Activated T-cell treated with anti-CD3 and anti-CD28 coated beads for 24 hours (primary cell): Measurements from ENCODE around the gene MAGI2.

Experiments
- DNase-seq: peaks from one replicate; pipeline ENCODE4 v3.0.0-alpha.2; 2020; ENCODE audit warnings: low read depth

MAGI2 gene

DNA sequence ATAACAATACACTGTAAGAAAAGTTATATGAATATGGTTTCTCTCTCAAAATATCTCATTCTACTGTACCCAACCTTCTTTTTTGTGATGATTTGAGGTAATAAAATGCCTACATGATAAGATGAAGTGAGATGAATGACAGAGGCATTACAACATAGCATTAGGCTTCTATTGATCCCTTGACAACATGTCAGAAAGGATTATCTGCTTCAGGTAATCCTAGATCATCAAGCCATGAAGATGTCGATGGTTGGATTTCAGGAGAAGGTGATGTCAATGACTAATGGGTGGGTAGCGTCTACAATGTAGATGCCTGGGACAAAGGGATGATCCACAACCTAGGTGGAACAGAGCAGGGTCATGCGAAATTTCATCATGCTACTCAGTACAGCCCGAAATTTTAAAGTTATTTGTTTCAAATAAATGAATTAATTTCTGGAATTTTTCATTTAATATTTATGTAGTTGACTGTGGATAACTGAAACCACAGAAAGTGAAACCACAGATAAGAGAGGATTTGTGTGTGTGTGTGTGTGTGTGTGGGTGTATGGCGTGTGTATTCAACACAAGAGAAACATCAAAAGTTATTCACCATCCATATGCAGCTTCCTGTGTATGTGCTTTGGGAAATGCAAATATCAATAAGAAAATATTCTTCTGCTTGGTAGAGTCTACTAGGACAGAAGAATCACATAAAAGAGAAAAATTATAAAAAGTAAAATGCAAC lies 77.0 kb downstream of the MAGI2 start:
- no peak for DNase-seq

DNA sequence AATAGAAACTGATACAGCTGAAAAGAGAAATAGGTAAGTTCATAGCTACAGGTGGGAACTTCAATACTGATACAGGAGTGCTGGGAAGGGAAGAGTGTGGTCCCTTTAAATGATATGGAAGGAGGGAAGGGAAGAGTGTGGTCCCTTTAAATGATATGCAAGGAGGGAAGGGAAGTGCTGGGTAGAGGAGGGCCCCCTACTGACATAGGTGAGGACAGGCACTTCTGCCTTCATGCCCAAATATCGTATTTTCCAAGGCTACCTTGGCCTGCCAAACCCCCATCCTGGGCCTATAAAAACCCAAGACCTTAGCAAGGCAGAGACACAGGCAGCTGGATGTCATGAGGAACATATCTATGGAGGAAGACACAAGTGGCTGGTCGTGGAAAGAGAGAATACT lies 92.3 kb downstream of the MAGI2 start:
- DNase-seq: no peak

DNA sequence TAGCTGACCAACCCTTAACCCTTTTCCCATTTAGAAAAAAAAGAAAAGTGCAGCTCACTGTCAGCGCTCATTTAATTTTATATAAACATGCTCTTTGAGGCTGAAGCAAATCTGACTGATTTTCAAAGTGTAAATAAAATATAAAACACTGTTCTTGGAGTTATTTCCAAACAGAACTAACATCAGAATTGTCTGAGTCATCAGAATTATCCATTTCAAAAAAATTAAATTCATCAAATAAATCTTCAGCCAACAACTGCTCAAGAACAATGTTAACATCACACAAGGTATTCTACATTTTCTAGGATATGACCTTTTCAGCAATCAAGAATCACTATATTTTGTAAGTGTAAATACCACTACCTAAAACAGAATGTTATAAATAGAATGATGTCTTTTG lies 93.6 kb downstream of the MAGI2 start:
- no peak for DNase-seq

DNA sequence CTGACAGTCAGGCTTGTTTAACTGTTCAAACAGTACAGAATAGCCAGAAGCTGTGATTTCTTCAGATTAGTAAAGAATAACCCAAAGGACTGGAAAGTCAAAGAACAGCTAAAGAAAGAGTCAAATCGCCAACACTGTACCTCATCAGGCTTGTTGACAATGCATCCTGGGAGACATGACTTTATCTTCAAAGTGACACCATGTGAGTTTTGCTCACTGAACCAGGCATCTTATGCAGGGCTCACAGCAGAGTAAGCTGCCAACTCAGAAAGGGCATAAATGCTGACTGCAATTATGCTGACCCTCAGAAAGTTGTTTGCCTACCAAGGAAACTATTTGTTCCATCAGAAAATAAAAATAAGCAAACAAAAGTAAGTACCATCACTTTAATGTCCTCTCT lies 96.4 kb downstream of the MAGI2 start:
- DNase-seq: no peak

DNA sequence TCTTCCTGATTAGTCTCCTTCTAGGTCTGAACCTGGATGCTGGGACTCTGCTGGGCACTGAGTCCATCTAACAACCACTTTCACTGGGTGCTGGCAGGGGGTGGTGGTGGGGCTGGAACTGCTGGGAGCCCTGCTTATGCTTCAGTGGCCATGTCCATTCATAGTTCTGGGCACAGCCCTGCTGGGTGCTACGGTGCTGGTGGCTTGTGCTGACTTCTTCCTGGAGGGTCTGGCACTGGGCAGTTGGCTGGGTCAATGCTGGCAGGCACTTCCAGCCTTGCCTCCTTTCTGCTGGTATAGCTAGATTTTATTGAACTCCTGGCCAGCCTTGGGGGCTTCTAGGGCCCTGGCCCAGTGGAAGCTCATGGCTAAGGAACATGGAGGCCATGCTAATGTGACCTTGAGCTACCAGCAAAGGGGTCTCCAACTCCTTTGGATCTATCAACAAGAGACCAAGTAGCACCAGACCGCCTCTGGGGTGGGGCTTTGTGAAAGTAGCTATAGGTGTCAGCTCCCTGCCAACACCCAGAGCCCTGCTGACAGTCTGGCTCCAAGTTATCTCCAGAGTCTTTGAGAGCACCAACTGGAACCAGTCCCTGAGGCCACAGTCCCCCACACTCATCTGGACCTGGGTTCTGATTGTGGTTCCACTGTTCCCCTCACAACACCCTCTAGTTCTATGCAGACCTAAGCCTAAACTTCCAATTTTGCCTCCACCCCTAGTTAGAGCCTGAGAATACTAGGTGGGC lies 99.6 kb downstream of the MAGI2 start:
- no peak for DNase-seq

DNA sequence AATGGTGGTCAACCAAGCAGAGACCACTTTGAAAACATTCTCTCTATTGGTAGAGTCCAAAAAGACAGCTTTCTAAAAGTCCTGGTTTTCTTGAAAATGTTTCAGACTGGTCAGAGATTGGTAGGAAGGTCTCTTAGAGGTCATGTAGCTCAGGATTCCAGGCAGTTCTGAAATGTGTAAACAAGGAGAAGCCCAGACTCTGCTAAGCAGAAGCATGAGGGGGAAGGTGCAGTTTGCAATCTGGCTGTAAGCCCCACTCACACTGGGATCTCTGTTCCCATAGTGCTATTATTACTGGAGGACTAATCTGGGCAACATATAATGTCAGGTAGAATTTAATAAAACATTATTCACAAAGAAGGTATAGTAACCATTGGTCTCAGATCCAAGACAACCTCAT lies 101.1 kb downstream of the MAGI2 start:
- DNase-seq: no peak

- no peak for DNase-seq
Measured at GRCh38 chr7:79347351-79347750, 106.1 kb downstream of the MAGI2 start.

DNA sequence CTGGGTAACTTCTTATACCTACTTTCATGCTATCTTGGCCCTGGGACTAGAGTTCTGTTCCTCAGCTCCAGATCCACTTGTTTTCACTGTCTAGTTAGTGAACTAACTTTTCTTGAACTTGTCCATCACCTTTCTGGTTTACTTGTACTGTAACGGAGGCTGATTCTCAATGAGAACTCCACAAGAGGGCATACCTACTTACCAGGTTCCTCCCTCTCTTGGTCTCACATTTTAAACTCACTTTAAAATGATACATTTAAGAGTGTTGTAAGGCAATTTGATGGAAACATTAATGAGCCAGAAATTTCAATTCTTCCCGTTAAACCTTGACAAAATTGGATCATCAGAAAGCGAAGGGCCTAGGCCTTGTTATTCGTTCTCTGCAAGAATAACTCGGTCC lies 111.6 kb downstream of the MAGI2 start:
- no peak for DNase-seq

DNA sequence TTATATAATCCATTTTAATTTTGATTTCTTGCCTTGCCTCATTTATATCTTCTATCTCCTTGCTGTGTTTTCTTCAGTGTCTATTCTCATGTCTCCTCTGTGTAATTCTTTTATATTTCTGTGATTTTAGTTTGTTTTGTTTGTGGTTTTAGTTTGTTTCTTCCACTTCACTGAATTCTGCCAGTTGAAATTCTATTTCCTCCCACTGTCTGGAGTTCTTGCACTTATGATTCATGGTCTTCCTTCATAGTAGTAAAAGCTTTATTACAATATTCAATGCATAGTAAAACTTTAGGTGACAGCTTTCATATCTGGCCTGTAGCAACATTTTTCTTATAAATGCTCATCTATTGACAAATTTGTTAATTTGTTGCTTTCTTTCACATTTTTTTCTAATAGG lies 113.3 kb downstream of the MAGI2 start:
- no peak for DNase-seq

GRCh38 chr7:79339208-79339925 lies 114.1 kb downstream of the MAGI2 start:
- DNase-seq: no peak

- no peak for DNase-seq
Measured at GRCh38 chr7:79337717-79338116, 115.8 kb downstream of the MAGI2 start.

GRCh38 chr7:79334841-79335240 lies 118.6 kb downstream of the MAGI2 start:
- DNase-seq: no peak

DNA sequence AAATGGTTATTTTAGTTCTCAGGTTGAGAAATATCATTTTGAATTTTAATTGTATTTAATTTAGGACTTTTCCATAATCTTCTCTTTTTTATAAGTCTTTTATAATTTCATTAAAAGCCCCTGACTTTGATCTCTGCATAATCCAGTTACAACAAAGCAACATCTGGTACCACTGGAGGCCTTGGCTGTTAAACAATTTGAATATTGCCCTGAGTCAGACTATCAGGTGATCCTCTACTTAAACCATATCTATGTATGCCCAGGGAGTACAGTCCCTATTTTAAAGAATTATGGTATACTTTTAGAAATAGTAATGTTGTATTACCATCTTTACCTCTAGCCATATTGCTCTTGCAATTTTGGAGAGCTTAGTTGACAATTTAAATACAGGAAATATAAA lies 119.1 kb downstream of the MAGI2 start:
- no peak for DNase-seq

DNA sequence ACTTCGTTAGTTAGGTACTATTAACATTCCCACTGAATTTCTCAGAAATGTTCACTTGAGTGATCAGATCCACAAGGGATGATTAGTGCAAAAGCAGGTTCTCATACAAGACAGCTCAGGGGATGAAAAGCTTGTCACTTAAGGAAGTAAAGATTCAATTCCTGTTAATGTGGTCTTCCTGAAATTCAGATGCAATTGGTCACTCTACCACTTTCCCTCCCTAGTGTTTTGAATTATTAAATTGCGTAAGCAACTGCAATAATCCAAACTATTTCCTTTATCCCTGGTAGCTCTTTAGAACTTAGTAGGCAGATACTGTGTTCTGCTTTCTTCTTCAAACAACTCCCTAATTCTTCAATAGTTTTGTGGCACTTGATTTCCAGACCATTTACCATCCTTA lies 121.4 kb downstream of the MAGI2 start:
- no peak for DNase-seq

DNA sequence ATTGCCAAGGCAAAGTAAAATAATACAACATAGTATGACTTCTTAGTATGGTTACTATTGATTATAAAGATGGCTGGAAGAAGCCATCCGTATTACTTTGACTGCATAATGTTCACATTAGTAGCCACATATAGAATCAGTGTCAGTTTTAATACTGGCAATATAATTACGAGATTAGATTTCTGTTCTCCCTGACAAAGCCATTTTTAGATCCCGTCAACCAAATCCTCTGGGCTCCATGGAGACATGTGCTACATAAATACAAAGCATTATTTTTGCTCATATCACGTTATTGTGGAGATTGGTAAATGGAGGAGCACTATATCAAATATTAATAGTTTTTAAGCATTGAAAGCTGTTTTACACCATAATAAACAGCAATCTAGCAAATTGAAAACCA lies 124.0 kb downstream of the MAGI2 start:
- no peak for DNase-seq

DNA sequence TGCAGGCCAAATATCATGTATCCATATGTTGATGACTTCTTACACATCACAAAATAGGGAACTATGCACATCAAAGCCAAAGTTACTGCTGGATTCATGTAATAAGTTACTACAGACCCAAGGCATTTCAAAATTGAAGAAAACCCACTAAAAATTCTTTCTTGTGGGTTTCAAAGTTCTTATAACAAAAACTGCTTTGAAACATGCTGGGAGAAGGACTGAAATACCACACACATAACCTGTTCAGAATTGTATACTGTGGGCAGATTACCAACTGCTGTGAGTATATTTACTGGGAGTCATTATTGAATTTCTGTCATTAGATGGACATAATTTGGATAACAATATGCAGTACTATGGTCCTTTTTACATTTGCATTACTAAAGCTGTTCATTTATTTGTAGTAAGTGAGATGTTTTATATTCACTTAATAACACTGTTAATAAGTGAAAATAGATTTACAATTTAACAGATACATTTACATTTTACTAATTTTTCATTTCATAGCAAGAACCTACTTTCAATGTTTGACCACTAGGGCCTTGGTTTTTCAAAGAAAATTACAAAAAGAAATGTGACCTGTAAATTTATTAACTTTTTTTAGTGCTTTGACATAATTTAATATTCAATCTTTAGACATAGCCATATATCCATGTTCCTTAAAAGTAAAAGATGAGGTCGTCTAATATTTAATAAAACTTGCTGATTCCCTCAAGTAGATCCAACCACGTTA lies 132.6 kb downstream of the MAGI2 start:
- DNase-seq: no peak

DNA sequence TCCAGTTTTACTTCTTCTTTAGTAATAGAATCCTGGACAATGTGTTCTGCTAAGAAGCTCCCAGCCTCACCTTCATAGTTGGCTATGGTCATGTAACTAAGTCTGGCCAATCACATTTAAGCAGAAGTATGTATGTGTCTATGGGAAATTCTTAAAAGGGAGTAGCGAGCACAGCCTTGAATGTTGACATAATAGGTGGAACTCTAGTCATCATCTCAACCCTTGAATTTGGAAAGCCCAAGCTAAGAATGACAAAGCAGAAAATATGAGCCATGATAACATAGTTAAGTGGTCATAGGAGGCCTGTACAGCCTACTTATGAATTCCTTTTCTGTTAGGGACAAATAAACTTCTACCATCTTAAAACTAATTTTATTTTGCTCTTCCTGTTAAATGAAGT lies 134.1 kb downstream of the MAGI2 start:
- no peak for DNase-seq

- no peak for DNase-seq
Measured at GRCh38 chr7:79317728-79318127, 135.7 kb downstream of the MAGI2 start.

- DNase-seq: no peak
Measured at GRCh38 chr7:79312022-79312421, 141.4 kb downstream of the MAGI2 start.

DNA sequence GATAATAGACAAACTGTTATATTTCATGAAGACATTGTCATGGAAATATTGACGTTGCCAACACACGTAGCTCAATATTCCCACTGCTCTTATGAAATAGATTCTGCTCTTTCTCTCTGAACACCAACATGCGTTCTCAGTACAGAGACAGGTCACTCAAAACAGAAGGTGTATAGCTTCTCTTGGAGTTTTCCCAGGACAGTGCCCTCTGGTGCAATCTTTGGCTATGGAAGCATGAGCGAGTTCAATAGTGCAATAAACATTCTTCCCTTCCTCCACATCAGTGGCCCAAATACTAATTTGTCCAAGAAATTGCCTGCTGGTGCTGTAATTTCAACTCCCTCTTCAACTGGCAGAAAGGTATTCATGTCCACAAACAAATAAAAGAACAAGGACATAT lies 145.3 kb downstream of the MAGI2 start:
- no peak for DNase-seq

- DNase-seq: no peak
Measured at GRCh38 chr7:79307376-79307775, 146.1 kb downstream of the MAGI2 start.

GRCh38 chr7:79304711-79305110 lies 148.8 kb downstream of the MAGI2 start:
- no peak for DNase-seq

DNA sequence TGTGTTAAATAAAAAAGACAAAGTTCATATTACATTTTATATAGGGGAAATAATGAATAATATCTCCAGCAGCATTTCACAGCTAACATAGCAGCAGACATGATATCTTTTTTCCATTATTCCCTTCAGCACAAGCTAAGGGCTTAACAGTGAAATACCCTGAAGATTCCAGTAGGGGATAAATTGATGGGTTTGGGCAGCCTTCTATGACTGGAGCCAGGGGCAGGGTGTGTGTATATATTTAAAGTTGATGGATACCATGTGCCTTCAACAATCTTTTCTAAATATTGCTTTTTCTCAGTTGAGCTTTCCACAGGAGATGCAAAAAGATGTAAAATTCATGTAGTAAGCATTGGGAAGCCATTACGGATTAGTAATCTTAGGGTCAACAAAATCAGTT lies 151.2 kb downstream of the MAGI2 start:
- no peak for DNase-seq
